ENCODE results near the gene ARSG. TPM values are rescaled to one million over a fixed set of nuclear protein-coding genes. Genes with fewer than 3 reads are reported as not detected.

The ARSG gene
- total and polyA plus RNA-seq, 2 of the 8 experiments (the other 6 are each of a cell fraction or from before 2014, with no cell fraction given) = 3.3 to 4.0 TPM

GRCh38 chr17:68320943-68321555 is 29.8 kb downstream of the ARSG start:
- ChIA-PET CTCF (ENCODE audit: partially characterized antibody) (interaction anchor here (0.8 to 2.7 kb wide), 3 partner anchors 10 to 78 kb away, joined by 3 to 13 read pairs (median 3); no protein-coding TSS in a partner anchor), POLR2A (ENCODE audit: partially characterized antibody) (no interaction called here)
- H3K23ac ChIP-seq (ENCODE audit: insufficient read length) = no peak overlapping the region
- H3K4me2 ChIP-seq (ENCODE audit: insufficient read depth in 1 of 2, low read depth in 2 of 2, low read length in 2 of 2) = no peak overlapping the region
- no peak overlapping the region for H3K27ac ChIP-seq (ENCODE audit: low read depth, low read length)
- no peak overlapping the region for H2AK5ac ChIP-seq (ENCODE audit: low read depth, low read length)
- no peak overlapping the region for H3K14ac ChIP-seq (ENCODE audit: insufficient read length)
- H2BK12ac ChIP-seq (ENCODE audit: low read depth, low read length) = no peak overlapping the region
- H2BK20ac ChIP-seq (ENCODE audit: low read length) = no peak overlapping the region
- no peak overlapping the region for H2BK120ac ChIP-seq (replicated peaks; ENCODE audit: low read depth, low read length)
- peaks cover 0 to 4% of the 10 kb centered on the region in 2 experiments; a peak in 1 of 4 replicates for H3K9me3 ChIP-seq (ENCODE audit: insufficient read depth in 2 of 2, low read depth in 1 of 2, low read length in 1 of 2)
- no peak overlapping the region for H4K91ac ChIP-seq (replicated peaks; ENCODE audit: insufficient read length, low read length)
- H2BK5ac ChIP-seq (ENCODE audit: low read depth, low read length) = no peak overlapping the region
- H3K4me1 ChIP-seq (replicated peaks in 1 of 4; ENCODE audit: control insufficient read depth in 3 of 4, insufficient read depth in 4 of 4, low read length in 3 of 4) = peaks cover 0 to 7% (median 3%) of the 10 kb centered on the region in 4 experiments; a peak in 4 of 7 replicates
- H3K56ac ChIP-seq (replicated peaks; ENCODE audit: insufficient read length, low read depth, low read length) = no peak overlapping the region
- H4K20me1 ChIP-seq (replicated peaks in 1 of 2; ENCODE audit: control insufficient read depth in 1 of 2, insufficient read depth in 2 of 2, low read length in 2 of 2) = no peaks in the 10 kb centered on the region
- H3K79me1 ChIP-seq (ENCODE audit: low read depth, low read length) = no peaks in the 10 kb centered on the region
- no peaks in the 10 kb centered on the region for H3K27me3 ChIP-seq (replicated peaks in 1 of 4; ENCODE audit: control insufficient read depth in 3 of 4, extremely low read depth in 1 of 4, insufficient read depth in 3 of 4, low read length in 3 of 4)
- H4K5ac ChIP-seq (ENCODE audit: insufficient read length, low read depth, low read length) = no peak overlapping the region
- no peak for DNase-seq (ENCODE audit: low read depth in 1 of 2, low spot score in 2 of 2)
- H2AFZ ChIP-seq (ENCODE audit: low read length) = no peak overlapping the region
- no peak overlapping the region for H3K9ac ChIP-seq (replicated peaks in 1 of 4; ENCODE audit: extremely low read depth in 1 of 4, low read depth in 3 of 4, low read length in 3 of 4)
- H4K8ac ChIP-seq (ENCODE audit: extremely low read depth, insufficient read depth, low read length) = no peak overlapping the region
- no peaks in the 10 kb centered on the region for H3K79me2 ChIP-seq (ENCODE audit: control insufficient read depth in 1 of 2, insufficient read depth in 2 of 2, low read length in 2 of 2)
- H3K4me3 ChIP-seq (ENCODE audit: extremely low read depth in 1 of 4, insufficient read depth in 2 of 4, low read depth in 3 of 4, low read length in 4 of 4) = no peak overlapping the region
- 92% methylated on average over 7 of the region's 7 CpGs; no CpG with 5 or more reads in 1 of the 2 experiments for WGBS, 2 experiments (ENCODE audit: extremely low coverage in 1 of 2, insufficient coverage in 1 of 2, insufficient read length in 1 of 2, insufficient replicate concordance in 2 of 2, low coverage in 1 of 2, low lambda C conversion rate in 2 of 2, missing lambda C conversion rate in 1 of 2)
- no peaks in the 10 kb centered on the region for H3K36me3 ChIP-seq (ENCODE audit: control insufficient read depth in 2 of 4, insufficient read depth in 4 of 4, low read length in 3 of 4)
- no peak for FAIRE-seq
- no peaks in the 10 kb centered on the region for H3K23me2 ChIP-seq (ENCODE audit: low read depth, low read length)
- no peak overlapping the region for H3K18ac ChIP-seq (ENCODE audit: extremely low read depth, low read length)
- H2BK15ac ChIP-seq (ENCODE audit: low read length) = no peak overlapping the region
- no peak overlapping the region for H3K4ac ChIP-seq (replicated peaks; ENCODE audit: insufficient read length, low read depth, low read length)
- TF ChIP-seq NRF1 (IDR thresholded peaks at IDR 0.05; ENCODE audit: low read depth, low read length) = no peak
- TF ChIP-seq SAP30 (IDR thresholded peaks at IDR 0.05; ENCODE audit: insufficient read depth, insufficient replicate concordance, low read length) = no peak
- no peak for TF ChIP-seq RNF2 (IDR thresholded peaks at IDR 0.05; ENCODE audit: borderline replicate concordance, low read depth, low read length, missing control alignments, poor library complexity, severe bottlenecking)
- TF ChIP-seq ZNF274 (IDR thresholded peaks at IDR 0.05; ENCODE audit: borderline replicate concordance, extremely low read depth, low read length) = no peak
- no peak for TF ChIP-seq RAD21 (IDR thresholded peaks at IDR 0.05 in 1 of 2, conservative IDR thresholded peaks at IDR 0.05 in 1 of 2; ENCODE audit: low read depth in 2 of 2, low read length in 2 of 2)
- TF ChIP-seq HDAC2 (IDR thresholded peaks at IDR 0.05; ENCODE audit: borderline replicate concordance in 1 of 2, low read depth in 2 of 2, low read length in 2 of 2) = no peak
- no peak for TF ChIP-seq CTBP2 (IDR thresholded peaks at IDR 0.05; ENCODE audit: borderline replicate concordance, insufficient read depth, insufficient read length, low read length)
- TF ChIP-seq SP4 (IDR thresholded peaks at IDR 0.05; ENCODE audit: low read length) = no peak
- no peak for TF ChIP-seq TBP (IDR thresholded peaks at IDR 0.05; ENCODE audit: low read depth, low read length)
- no peak for TF ChIP-seq TAF1 (IDR thresholded peaks at IDR 0.05; ENCODE audit: low read depth, low read length)
- TF ChIP-seq TAF7 (optimal IDR thresholded peaks at IDR 0.05; ENCODE audit: borderline replicate concordance, low read depth, low read length) = no peak

All from H1 (cell line).